Measurements from ENCODE around the gene LARP6.
A peak's percentile ranks its signal among the peaks of the same experiment; 100 is the strongest.
"Not testable (repeated sequence)": the region's sequence is repeated elsewhere in the genome, so short reads cannot be mapped to it uniquely, and the experiment has no call there.

Gene LARP6

GRCh38 chr15:70853973-70854665, at the start of gene LARP6:
TSS of gene LARP6 (minus strand) at chr15:70854157. CDS start at chr15:70854088, 69 bp downstream.
- DNase-seq: peak; percentile 27 to 40

DNA sequence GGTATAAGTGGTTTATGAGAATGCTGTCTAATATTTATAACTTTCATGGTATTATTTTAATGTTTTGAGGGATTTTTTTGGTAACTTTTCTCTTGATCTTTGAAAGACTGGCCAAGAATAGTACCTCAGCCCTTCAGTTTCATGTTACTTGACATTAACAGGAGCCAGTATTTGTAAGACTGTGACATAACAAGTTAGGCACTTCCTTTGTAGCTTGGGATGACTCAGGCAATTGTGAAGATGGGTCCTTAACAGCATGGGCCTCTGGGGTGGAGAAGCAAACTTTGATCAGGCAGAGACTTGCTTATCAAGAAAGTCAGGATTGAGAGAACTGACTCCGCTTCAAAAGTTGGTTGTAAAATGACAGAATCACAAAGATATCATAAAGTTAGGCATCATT, 48.1 kb upstream of the LARP6 start:
- no peak for DNase-seq

- DNase-seq: peak; percentile 26 to 68
Observed at GRCh38 chr15:70892912-70893560, 39.1 kb upstream of the LARP6 start.

DNA sequence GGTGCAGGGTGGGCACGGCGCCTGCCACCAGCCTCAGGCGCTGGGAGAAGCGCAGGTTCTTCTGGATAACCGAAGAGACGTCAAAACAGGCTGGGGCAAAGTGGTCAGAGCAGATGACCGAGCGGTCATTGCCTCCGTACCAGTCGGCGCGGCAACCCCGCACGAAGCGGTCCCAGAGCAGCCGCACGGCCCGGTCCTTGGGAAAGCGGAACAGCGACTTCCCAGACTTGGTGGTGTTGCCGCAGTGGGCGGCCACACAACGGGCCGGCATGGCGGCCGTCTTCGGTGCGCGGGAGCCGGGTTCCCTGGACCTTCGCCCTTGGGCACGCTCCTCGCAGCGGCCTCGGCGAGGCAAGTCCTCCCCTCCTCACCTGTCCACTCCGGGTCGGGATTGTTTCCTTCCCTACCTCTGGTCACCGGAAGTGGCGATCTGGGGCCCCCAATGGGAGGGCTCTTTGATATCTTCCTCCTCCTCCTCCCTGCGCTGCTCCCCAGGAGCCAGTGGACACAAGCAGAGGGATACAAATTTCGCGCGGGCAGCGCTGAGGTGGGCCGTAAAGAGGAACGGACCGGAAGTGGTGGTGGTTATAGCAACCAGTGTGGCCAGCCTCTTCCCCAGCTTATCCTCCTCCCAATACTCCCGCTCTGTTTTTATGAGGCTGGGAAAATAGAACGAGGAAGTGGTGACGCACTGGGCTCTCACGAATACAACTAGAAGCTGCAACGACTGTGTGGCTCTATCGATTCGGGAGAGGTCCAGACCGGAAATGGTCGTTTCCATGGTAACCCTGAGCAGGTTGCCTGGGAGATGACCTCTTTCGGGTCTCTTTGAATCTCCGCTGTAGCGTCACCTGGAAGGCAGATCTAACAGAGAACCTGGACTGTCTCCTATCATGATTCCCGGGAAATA, 38.3 kb upstream of the LARP6 start, which contains the start of the genes LRRC49 and THAP10:
Gene LRRC49, plus strand, starts transcription at position 825 of the 910 bp plus-strand sequence. Its CDS starts 69 bp downstream, at position 894.
Gene THAP10, minus strand, starts transcription at position 432 of the 910 bp plus-strand sequence. Its CDS starts 161 bp downstream, at position 271.
- peak; percentile 90 to 96 for DNase-seq

GRCh38 chr15:70882361-70882760, 28.4 kb upstream of the LARP6 start:
- DNase-seq: no peak

GRCh38 chr15:70880781-70881180, 26.8 kb upstream of the LARP6 start:
- no peak for DNase-seq

DNA sequence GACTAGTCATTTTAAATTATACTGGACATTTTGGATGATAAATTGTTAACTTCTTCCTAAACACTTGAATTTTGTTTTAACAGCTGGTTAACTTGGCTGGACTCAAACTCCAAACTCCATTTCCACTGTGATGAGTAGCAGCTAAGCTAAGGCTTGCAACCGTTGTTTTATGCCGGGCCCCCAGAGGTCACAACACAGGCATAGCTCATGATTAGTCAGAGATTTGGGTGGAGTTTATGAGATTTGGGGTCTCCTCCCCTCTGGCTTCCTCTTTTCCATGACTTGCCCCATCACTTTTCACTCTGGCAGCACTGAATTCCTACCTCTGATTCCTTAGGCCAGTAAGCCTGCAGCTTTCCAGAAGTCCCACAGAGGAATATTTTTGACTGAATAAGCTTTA, 25.4 kb upstream of the LARP6 start:
- no peak for DNase-seq

DNA sequence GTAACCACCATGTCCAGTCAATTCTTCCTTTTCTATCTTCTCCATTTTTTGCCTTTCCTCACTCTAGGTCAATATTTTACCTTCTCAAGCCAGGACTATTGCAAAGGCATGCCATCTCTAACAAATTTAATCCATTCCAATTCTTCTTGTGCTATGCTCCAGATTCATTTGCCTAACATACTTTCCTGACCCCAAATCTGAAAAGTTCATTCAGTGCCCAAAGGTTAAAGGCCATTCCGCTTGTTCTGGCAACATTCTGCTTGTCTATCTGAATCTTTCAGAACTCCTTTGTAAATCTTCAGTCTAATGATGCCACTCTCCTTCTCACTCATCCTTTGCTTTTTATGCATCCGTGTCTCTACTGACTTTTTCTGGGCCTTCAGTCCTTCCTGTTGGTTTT, 22.7 kb upstream of the LARP6 start:
- DNase-seq: no peak

DNA sequence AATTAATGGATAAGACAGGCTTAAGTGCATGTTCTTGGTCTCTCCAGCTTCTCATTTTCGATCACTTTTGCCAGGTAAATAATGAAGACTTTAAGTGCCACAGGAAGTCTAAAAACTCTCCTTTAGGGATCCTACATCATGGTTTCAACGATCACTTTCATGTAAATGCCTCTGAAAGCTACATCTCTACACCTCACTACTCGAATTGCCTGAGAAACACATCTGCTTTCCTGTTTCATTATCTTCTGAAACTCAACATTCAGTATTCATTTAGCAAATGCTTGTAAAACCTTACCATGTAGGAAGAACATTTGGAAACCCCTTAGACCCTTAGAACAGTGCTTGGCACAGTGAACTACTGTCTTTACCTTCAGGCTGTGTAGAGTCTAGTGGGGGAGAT, 22.1 kb upstream of the LARP6 start:
- no peak for DNase-seq

DNA sequence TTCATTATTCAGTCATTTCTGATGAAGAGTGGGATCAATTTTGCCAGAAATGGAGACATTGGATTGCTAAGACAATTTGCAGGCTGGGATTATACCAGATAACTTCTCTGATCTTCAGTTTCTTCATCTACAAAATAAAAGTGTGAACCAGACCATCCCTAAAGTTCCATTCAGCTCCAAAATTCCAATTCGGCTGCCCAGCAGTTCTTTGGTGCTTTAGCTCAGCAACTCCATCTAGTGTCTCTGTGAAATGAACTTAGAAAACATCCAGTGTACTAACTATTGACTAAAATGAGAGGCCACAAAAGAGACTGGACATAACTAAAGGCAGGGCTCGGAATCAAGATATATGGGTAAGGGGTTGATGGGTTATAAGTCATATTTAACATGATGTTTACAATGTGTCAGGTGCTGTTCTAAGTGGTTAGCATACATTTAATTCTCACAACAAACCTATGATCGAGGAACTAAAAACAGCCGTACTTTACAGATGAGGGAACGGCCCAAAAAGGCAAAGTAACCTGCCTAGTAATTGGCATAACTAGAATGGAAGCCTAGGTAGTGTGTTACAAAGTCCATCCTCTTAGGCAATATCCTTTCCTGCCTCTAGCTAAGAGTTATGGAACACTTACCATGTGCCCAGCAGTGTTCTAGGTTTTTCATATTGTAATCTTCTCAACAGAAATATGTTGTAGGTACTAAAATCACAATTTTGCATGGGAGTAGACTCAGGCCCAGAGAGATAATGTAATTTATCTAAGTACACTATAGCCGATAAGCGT, 21.2 kb upstream of the LARP6 start:
- no peak for DNase-seq

GRCh38 chr15:70873232-70874054, 19.5 kb upstream of the LARP6 start:
- DNase-seq: no peak

GRCh38 chr15:70871490-70871889, 17.5 kb upstream of the LARP6 start:
- not testable (repeated sequence) for DNase-seq

GRCh38 chr15:70870051-70870450, 16.1 kb upstream of the LARP6 start:
- no peak for DNase-seq

DNA sequence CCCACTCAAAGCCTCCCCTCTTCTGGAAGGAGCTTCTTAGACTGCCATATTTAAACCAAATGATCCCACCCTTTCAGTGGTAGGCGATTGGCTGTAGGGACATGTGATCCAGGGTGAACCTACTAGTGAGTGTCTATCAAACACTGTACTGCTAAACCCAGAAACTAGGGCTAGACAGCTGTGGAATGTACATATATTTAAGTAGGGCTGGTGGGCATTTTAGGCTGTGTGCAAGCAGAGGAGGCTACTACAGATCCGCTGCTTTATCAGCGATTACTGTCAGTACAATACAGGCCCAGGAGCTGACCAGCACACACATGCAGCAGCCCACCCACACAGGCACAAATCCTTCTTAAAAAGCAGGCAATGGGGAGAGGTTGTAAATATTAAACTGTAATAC, 15.4 kb upstream of the LARP6 start:
- no peak for DNase-seq

DNA sequence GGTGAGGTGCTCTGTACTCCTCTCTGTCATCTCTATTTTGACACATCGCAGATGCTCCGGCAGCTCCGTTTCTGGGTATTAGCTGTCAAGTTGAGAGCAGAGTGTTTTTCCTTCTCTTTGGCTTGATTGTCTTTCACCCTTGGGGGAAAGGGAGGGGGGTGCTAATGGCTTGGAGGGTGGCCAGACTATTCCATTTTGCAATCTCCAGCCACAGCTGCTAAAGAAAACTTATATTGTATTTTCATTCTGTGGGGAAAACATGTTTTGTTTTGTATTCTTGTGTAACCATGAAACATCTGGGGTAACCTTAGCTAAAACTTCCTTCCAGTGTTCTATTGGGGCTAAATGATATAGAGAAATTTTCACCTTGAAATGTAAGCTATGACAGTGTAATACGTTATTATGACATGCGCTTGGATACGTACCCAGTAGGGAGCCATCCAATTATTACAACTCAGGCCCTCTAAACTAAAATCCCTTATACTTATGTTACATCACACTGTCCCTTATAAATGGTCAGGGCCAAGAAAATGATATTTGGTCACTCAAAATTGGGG, 14.0 kb upstream of the LARP6 start:
- DNase-seq: no peak

DNA sequence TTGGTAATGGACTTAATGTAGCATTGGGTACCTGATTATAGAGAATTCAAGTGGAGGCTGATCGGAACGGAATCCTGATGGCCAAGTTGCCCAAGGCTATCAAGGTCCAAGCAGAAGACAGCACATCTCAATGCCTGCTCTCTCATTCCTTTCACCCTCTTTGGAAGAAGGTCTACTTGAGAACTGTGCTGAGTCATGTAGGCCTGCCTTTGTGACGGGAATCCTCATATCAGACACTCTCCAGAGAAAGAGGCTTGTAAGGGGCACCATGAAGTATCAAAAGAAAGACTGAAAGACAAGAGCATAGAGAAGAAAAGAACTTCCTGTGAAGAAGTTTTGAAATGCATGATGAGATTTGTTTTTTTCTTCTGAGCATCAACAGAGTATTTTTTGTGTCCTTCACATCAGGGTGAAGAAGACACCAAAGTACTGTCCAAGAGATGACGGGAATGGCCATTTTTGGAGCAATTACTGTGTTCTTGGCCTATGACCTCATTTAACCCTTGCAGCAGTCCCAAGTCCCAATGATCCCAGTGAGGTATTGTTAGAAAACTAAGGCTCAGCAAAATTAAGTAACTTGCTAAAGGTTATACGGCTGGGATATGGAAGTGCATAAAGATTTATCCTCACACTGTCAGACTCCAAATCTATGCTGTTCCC, 13.2 kb upstream of the LARP6 start:
- DNase-seq: no peak

DNA sequence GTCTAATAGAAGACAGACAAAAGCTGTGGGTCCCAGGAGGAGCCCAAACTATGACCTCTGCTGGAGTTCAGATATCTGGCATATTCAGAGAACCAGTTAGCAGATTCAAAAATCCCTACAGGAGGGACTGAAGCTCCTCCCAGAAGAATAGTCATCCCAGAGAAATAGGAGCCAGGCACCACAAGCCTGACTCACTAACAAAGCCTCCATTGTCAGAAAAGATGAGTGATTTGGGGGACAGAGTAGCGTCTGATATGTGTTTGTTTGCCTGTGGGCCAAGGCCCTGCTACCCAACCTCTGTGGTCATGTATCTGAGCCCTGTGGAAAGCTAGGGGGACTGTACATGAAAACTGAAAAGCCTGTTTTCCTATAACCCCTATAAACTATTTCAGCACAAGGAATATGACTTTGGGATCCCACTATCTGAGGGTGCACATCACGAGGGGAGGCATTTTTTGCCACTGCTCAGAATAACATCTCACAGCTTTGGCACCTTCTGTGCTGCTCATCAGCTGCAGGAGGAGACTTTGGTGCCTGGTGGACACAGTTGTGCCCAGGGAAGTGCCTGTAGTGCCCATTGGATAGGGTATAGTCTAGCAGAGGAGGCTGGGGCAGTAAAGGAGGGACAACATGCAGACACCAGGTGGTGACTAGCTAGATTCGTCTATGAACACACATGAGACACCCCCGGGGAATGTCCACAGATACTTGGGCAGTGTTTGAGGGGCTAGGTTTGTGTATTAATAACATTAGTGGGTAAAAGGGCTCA, 9.7 kb upstream of the LARP6 start:
- DNase-seq: no peak

GRCh38 chr15:70859998-70860397, 6.0 kb upstream of the LARP6 start:
- DNase-seq: no peak

DNA sequence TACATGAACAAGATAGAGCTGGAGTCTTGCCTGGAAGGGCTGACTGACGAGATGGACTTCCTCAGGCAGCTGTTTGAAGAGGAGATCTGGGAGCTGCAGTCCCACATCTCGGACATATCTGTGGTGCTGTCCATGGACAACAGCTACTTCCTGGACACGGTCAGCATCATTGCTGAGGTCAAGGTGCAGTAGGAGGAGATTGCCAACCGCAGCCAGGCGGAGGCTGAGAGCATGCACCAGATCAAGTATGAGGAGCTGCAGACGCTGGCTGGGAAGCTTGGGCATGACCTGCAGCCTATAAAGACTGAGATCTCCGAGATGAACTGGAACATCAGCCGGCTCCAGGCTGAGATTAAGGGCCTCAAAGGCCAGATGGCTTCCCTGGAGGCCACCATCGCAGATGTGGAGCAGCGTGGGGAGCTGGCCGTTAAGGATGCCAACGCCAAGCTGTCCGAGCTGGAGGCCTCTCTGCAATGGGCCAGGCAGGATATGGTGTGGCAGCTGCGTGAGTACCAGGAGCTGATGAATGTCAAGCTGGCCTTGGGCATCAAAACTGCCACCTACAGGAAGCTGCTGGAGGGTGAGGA, 5.5 kb upstream of the LARP6 start:
- DNase-seq: no peak
